Activated T-cell treated with anti-CD3 and anti-CD28 coated beads for 4 hours (primary cell): ENCODE measurements around the gene KCNQ4.

Experiments used
- DNase-seq: peaks from one replicate; pipeline ENCODE4 v3.0.0-alpha.2; 2020

Gene KCNQ4

DNA sequence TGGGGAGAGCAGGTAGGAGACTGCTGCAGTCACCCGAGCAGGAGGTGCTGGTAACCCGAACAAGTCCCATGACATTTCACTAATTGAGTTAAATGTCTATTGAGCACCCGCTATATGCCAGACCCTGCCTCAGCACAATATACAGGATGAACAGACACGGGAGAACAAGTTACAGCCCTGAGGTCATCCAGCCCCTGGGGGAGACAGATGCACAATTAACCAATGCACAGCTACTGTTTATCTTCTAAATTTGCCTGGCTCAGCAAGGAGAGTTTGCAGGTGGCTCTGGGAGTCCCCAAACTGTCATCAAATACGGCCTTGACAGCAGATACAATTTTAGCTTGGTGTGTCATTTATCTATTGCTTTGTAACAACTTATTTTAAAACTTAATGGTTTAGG, 60.5 kb downstream of the KCNQ4 start:
- DNase-seq = no peak

GRCh38 chr1:40844887-40845878, 61.6 kb downstream of the KCNQ4 start:
- DNase-seq = no peak

GRCh38 chr1:40845895-40846294, 62.3 kb downstream of the KCNQ4 start:
- no peak for DNase-seq

- DNase-seq = no peak
Observed at GRCh38 chr1:40847023-40847745, 63.6 kb downstream of the KCNQ4 start.

- DNase-seq = no peak
Observed at GRCh38 chr1:40848530-40849189, 65.1 kb downstream of the KCNQ4 start.

DNA sequence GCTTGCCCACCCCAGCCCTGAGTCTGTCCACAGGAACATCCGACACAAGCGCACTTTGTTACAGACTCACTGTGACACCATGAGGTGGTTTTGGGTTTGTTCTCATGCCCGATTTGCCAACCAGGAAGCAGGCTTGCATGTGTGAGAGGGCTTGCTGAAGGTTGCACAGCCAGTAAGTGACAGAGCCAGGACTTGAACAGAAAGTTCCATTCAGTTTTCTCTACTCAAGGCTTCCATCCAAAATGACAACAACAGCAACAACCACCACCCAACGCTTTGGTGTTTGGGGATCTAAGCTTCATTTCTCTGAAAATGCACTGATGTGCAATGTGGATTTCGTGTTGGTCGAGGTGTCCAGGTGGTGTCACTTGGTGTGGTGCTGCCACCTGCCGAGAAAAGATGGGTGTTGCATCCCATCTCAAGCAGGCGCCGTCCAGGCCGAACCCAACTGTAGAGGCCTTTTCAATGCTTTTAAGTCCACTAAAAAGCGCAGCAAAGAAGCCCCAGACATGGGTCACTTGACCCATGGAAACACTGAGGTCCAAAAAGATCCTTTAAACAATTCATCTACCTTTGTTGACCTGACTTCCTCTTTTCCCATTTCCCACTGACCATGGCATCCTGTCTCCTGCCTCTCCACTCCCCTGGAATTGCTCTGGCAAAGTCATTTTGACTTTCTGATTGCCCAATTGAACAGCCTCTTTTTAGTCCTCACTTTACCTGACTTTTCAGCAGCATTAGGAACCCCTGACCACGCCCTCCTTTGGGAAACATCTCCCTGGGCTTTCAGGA, 66.4 kb downstream of the KCNQ4 start:
- peak; percentile 72 for DNase-seq

DNA sequence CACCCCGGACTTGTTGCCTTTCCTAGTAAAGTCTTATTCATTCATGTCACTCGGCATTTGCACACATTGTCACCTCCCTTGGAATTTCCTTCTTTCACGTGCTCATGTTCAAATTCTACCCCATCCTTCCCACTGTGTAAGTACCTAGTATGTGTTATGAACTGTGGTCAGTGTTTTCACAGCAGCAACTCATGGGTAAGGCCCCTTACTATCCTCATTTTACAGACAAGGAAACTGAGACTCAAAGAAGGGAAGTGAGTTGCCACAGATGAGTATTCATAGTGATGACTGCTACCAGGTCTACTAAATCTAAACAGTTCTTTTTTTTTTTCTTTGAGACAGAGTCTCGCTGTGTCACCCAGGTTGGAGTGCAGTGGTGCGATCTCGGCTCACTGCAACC, 68.1 kb downstream of the KCNQ4 start:
- no peak for DNase-seq

DNA sequence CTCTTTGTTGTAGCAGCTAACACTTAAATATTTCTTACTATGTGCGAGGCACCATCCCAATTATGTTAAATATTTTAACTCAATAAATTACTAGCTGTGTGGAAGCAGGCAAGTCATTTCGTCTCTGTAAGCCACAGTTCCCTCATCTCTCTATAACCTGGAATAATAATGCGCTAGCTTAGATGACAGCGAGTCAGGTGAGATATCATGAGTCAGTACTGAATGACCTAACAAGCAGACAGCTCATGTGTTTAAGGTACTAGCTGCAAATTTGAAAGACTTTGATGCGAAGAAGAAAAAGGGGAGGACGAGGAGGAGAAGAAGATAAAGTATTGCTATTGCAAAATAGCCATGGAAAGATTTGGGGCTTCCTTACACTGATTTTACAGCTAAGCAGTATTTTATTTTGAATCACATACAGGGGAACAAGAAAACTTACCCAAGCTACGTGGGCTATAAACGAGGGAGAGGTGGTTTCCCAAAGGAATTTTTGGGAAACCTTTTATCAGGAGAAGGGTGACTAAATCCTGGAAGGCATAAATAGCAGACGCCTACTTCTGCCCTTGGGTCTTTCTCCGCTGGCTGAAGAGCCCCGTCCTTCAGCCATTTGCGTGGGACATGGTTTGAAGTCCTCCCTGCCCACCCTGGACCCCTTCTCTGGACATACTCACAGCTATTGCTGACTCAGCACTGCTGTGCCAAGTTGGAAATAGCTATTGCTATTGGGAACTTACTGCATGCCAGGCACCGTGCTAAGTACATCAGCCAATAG, 69.7 kb downstream of the KCNQ4 start:
- DNase-seq = no peak

- no peak for DNase-seq
Observed at GRCh38 chr1:40853885-40854170, 70.2 kb downstream of the KCNQ4 start.

DNA sequence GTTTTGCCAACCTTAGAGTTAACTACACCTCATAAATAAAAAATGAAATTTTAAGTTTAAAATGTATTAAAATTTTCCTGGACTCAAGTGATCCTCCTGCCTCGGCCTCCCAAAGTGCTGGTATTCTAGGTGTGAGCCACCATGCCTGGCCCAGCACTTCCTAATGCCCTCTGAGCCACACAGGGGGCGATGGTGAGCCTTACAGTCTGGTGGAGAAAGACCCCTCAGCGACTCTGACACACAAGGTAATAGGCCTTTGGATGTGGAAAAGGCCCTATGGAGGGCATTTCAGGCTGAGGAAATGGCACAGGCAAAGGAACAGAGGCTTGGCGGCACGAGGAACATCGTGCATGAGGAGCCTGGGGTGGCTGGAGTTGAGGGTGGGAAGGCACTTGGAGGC, 71.9 kb downstream of the KCNQ4 start:
- DNase-seq = peak; percentile 21

- no peak for DNase-seq
Observed at GRCh38 chr1:40856116-40856515, 72.5 kb downstream of the KCNQ4 start.

- DNase-seq = no peak
Observed at GRCh38 chr1:40856656-40857302, 73.2 kb downstream of the KCNQ4 start.

DNA sequence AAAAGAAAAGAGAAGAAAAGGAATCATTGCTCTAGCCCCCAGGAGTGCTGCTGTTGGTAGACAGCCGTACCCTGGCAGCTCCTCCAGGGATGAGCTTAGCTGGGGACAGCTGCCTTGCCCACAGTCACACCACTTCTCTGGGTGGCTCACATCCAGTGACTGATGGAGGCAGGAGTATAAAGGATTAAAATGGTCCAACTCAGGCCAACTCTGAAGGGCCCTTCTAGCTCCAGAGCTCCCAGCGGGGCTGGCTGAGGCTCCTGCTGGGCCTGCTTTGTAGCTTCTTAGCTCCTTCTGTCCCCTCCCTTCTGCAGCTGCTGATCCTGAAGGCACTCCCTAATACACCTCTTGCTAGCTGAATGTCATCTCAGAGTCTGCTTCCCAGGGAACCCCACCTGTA, 74.2 kb downstream of the KCNQ4 start:
- DNase-seq = no peak

DNA sequence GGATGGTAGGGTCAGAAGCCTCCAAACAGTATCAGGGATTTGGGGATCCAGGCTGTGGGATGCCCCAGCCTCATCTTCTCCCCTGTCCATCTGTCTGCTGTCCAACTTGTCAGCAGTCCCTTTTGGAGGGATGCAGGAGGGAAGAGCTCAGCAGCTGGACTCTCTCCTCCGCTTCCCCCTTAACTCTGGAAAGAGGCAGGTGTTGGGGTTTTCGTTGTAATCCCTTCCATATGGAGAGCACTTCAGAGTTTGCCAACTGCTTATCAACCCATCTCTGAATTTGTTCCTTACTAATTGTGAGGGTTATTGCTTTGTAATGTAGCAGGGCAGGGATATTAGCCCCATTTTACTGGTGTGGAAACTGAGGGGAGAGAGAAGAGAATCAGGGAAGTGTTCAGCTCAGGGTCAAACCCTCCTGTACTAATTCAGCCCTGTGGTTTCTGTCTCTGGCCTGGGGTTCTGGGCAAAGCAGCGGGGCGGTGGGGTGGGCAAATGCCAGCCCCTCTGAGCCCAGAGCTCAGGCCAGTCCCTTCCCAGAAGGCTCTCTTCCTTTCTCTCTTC, 75.3 kb downstream of the KCNQ4 start:
- DNase-seq = no peak

DNA sequence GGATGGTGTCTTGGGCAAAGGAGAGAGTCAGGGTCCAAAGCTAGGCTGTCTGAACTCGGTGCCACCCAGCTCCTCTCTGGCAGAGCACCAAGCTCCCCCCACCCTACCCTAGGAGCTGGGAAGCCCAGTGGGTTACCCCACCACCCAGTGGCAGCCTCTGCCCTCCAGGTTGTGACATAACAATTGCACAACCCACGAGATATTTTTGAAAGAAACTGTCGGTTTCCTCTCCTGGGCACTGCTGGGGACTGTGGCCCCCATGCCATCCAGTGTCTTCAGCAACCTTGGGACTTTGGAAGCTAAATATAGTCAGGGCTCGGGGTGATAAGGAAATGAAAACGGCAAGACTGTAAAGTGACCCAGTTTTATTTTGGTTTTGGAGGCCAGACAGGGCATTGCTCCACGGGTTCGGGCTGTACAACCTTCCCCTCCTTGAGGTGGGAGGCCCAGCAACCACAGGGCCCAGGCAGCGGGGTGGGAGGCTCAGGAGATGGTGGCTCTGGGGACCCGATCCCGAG, 77.2 kb downstream of the KCNQ4 start:
- no peak for DNase-seq

DNA sequence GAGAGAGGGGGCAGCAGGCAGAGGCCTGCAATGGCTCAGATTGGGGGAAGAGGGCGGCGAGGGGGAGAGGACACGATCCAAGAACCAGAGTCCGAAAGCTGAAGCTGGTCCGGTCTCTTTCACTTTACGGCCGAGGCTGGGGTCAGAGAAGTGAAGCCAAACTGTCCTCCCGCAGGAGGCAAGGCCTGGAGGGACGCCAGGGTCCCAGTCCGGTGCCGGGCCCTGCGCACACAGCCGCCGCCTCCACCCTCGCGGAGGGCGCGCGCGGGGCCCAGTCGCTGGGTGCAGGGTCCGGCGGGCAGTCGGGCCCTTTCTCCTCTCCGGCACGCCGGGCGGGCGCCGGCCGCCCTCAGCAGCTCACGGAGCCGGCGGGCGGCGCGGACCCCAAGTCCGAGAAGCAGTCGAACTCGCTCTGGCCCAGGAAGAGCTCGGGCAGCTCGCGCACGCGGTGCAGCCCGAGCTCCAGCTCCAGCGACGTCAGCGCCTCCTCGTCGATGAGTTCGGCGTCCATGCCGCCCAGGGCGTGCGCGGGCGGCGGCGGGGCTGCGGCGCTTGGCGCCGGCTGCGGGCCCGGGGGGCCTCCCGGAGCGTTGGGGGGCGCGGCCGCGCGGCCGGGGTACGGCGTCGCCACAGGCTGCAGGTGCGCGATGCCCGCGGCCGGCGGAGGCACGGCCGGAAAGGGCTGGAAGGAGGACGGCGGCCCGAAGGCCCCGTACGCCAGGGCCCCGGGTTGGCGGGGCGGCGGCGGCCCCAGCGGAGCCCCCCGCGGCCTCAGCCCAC, 77.8 kb downstream of the KCNQ4 start:
- DNase-seq = peak; percentile 10

GRCh38 chr1:40862008-40862863, 78.6 kb downstream of the KCNQ4 start, which contains the start of gene CITED4:
Gene CITED4, minus strand, starts transcription at chr1:40862363. Its CDS starts 236 bp downstream, at chr1:40862127.
- peak; percentile 93 for DNase-seq

GRCh38 chr1:40868051-40868723, 84.6 kb downstream of the KCNQ4 start:
- no peak for DNase-seq
